Esophagus (tissue), 2 donors: Measurements from ENCODE around the gene DDN. TPM values are rescaled to one million over a fixed set of nuclear protein-coding genes. Genes with fewer than 3 reads are reported as not detected.

Experiments
- H3K27ac ChIP-seq, 2 donors: one replicate each; pipeline ENCODE4 v1.5.1; 2013; ENCODE audit warnings: low read depth in 2 of 2, mild to moderate bottlenecking in 2 of 2, inconsistent platforms in 1 of 2, low read length in 1 of 2, moderate library complexity in 1 of 2
- H3K27me3 ChIP-seq, 2 donors: one replicate each; pipeline ENCODE4 v1.6.1; 2013; ENCODE audit warnings: low read length in 2 of 2, control low read depth in 1 of 2, mild to moderate bottlenecking in 1 of 2; ENCODE audit not compliant: insufficient read depth in 2 of 2, control insufficient read depth in 1 of 2
- H3K36me3 ChIP-seq, 2 donors: one replicate each; pipeline ENCODE4 v1.6.1; 2013; ENCODE audit warnings: low read length in 1 of 2; ENCODE audit not compliant: control insufficient read depth in 2 of 2, insufficient read depth in 2 of 2
- H3K4me1 ChIP-seq, 2 donors: one replicate each; pipeline ENCODE4 v1.6.1; 2013; ENCODE audit warnings: low read length in 1 of 2; ENCODE audit not compliant: control insufficient read depth in 2 of 2, insufficient read depth in 2 of 2
- H3K4me3 ChIP-seq, 2 donors: one replicate each; pipeline ENCODE4 v1.5.1; 2013; ENCODE audit warnings: low read length in 2 of 2, mild to moderate bottlenecking in 2 of 2, low read depth in 1 of 2, moderate library complexity in 1 of 2
- H3K9me3 ChIP-seq, 2 donors: one replicate each; pipeline ENCODE4 v1.6.1; 2013; ENCODE audit warnings: mild to moderate bottlenecking in 2 of 2, low read depth in 1 of 2, low read length in 1 of 2, moderate library complexity in 1 of 2; ENCODE audit not compliant: control insufficient read depth in 2 of 2, insufficient read depth in 1 of 2
- WGBS, 2 donors: extraction: QIAGEN DNeasy Blood & Tissue Kit; methylation state at CpG; one replicate each; pipeline ENCODE4 v1.1.7; 2013; 5-methylcytosine and 5-hydroxymethylcytosine counted together
- polyA plus RNA-seq, 2 donors: library from polyadenylated mRNA; stranded (reverse); fragments of 200-250 nt; gene quantifications; one replicate each; pipeline ENCODE4 v1.2.3, GENCODE V29; 2013
- donor health status: healthy with polysubstance abuse.
- donor health status: Bipolar disorder and iron deficiency.

The DDN gene
- polyA plus RNA-seq, 2 donors: 0.12 to 0.29 TPM

DNA sequence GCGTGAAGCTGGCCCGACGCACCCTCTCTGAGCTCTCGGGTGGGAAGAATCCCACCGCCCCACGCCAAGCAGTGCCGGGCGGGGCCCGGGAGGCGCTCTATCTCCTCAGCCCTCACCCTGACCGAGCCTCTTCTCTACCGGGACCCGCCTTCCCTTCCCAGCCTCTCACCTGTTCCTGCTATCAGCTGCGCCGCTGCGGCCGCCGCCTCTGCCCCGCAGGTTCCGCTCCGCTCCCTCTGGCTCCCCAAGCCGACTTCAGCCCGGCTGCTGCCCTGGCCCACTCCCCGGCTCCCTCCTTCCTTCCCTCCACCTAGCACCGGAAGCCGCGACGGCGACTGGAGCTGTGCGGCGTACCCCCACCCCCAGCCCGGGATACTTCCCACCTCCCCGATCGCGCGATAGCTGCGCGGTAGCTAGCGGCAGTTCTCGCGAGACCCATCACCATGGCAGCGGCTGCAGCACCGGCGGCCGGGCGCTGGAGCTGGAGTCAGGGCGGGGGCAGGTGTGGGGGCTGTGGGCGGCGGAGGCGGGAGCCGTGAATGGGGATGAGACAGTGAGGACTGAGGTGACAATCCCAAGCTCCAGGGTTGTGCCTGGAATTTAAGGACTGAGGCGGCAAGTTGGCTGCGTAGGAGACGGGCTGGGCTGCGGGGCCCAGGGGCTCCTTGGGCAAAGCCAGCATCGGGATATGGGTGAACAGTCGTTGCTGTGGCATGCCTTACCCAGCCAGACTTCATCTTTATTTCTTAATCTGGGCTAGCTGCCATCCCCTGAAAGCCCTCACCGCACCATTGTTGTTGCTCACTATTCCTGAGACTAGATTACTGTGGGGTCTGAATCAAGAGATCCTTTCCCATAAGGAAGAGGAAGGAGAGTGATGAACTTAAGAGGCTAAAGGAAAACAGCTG lies 41.8 kb downstream of the DDN start, which contains the start of gene ARF3:
Gene ARF3 (minus strand): TSS at position 347 of the 908 bp plus-strand sequence. CDS start 16,392 bp downstream, outside the sequence.
- Histone ChIP-seq H3K36me3 (peaks cover 0 to 3% of the 10 kb centered on the region in 2 donors), H3K4me3 (peak within 1 kb of the TSS; percentile 79 to 97), H3K27ac (peak within 1 kb of the TSS; percentile 63 to 87), H3K27me3 (no peaks in the 10 kb centered on the region), H3K9me3 (no peaks in the 10 kb centered on the region), H3K4me1 (peaks cover 0 to 6% of the 10 kb centered on the region in 2 donors)
- WGBS, 2 donors: 0 to 1% methylated on average over 56 to 58 of the region's 58 CpGs

- no peaks in the 10 kb centered on the region for H3K9me3 ChIP-seq
- H3K36me3 ChIP-seq: peaks cover 0 to 3% of the 10 kb centered on the region in 2 donors
- peak overlapping the region; percentile 79 to 97 for H3K4me3 ChIP-seq
- H3K27me3 ChIP-seq: no peaks in the 10 kb centered on the region
- peaks cover 0 to 6% of the 10 kb centered on the region in 2 donors for H3K4me1 ChIP-seq
- peak overlapping the region; percentile 63 to 87 for H3K27ac ChIP-seq
- WGBS, 2 donors: 1% methylated on average over 24 to 29 of the region's 29 CpGs
These were observed 42.7 kb downstream of the DDN start for GRCh38 chr12:48956279-48957140.

- no peak overlapping the region for H3K27ac ChIP-seq
- H3K9me3 ChIP-seq: no peaks in the 10 kb centered on the region
- H3K4me1 ChIP-seq: peaks cover 0 to 6% of the 10 kb centered on the region in 2 donors
- H3K4me3 ChIP-seq: no peak overlapping the region
- no peaks in the 10 kb centered on the region for H3K27me3 ChIP-seq
- WGBS, 2 donors: 66 to 71% methylated on average over 3 of the region's 3 CpGs
- peaks cover 0 to 4% of the 10 kb centered on the region in 2 donors for H3K36me3 ChIP-seq
These were observed 44.2 kb downstream of the DDN start for GRCh38 chr12:48954841-48955501.

- Histone ChIP-seq H3K4me3 (no peak overlapping the region), H3K27ac (no peak overlapping the region), H3K4me1 (peaks cover 0 to 6% of the 10 kb centered on the region in 2 donors), H3K9me3 (no peaks in the 10 kb centered on the region), H3K36me3 (peaks cover 0 to 6% of the 10 kb centered on the region in 2 donors), H3K27me3 (no peaks in the 10 kb centered on the region)
- WGBS, 2 donors: 94 to 96% methylated on average over 3 of the region's 3 CpGs
These were observed 45.1 kb downstream of the DDN start for GRCh38 chr12:48954061-48954460.

DNA sequence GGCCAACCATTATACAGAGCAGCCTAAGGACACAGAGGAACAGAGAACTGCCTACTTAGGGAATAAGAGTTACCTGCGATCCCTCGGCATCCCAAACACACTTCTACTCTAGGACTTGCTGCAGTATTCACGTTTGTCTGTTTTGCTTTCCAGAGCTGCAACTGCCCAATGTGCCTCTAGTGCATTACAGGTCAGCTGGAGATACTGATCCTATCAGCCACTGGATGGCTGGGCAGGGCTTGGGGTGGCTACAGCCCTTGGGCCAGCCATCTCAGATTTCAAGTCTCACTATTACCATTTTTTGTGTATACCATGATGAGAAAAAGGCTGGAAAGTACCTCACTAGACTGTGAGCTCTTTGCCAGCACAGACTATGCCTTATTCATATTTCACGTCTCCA lies 46.5 kb downstream of the DDN start:
- Histone ChIP-seq H3K36me3 (peaks cover 0 to 6% of the 10 kb centered on the region in 2 donors), H3K27me3 (no peaks in the 10 kb centered on the region), H3K4me1 (peaks cover 0 to 6% of the 10 kb centered on the region in 2 donors), H3K4me3 (no peak overlapping the region), H3K27ac (no peak overlapping the region), H3K9me3 (no peaks in the 10 kb centered on the region)
- WGBS, 2 donors: 80 to 90% methylated on average over 4 of the region's 4 CpGs

DNA sequence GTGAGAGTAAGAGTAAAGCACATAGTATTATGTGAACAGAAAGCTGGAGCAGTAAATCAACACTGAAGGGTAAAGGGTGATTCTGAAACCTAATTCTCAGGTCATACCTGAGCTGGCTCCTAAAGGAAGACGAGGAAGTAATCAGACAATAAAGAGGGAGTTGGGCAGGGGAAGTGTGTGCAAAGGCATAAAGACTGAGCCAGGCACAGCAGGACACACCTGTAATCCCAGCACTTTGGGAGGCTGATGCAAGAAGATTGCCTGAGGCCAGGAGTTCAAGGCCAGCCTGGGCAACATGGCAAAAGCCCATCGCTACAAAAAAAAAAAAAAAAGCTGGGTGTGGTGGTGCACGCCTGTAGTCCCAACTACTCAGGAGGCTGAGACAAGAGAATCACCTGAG lies 51.4 kb downstream of the DDN start:
- no peak overlapping the region for H3K27ac ChIP-seq
- H3K4me1 ChIP-seq: peaks cover 0 to 7% of the 10 kb centered on the region in 2 donors
- H3K27me3 ChIP-seq: no peaks in the 10 kb centered on the region
- WGBS, 2 donors: 50 to 74% methylated on average over 3 of the region's 3 CpGs
- no peaks in the 10 kb centered on the region for H3K9me3 ChIP-seq
- no peak overlapping the region for H3K4me3 ChIP-seq
- H3K36me3 ChIP-seq: peaks cover 0 to 6% of the 10 kb centered on the region in 2 donors

- peaks cover 0 to 3% of the 10 kb centered on the region in 2 donors for H3K36me3 ChIP-seq
- H3K4me1 ChIP-seq: peaks cover 0 to 10% of the 10 kb centered on the region in 2 donors
- H3K4me3 ChIP-seq: no peak overlapping the region
- H3K27ac ChIP-seq: peak overlapping the region in 1 of 2 donors; percentile 24
- no peaks in the 10 kb centered on the region for H3K27me3 ChIP-seq
- 70 to 72% methylated on average over 6 of the region's 6 CpGs for WGBS, 2 donors
- no peaks in the 10 kb centered on the region for H3K9me3 ChIP-seq
These were observed 52.2 kb downstream of the DDN start for GRCh38 chr12:48946943-48947342.

DNA sequence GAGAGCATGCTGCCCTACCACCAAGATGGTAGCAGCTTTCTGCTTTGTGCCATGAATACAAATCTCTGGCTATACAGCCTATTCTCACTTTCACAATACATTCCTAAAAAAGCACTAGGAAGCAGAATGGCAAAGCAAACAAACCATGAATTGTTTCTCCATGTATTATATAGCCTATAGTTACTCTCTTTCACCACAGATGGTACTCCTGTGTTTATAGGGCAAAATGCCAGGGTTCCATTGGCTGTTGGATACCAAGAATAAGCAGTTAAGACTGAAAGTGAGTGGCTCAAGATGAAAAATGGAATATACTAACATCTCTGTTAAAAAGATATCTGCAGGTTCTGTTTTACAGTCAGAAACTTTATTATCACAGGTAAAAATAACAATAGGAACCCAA lies 53.0 kb downstream of the DDN start:
- H3K4me1 ChIP-seq: peaks cover 2 to 13% of the 10 kb centered on the region in 2 donors
- peak overlapping the region in 1 of 2 donors; percentile 28 for H3K27ac ChIP-seq
- no peak overlapping the region for H3K4me3 ChIP-seq
- peaks cover 0 to 3% of the 10 kb centered on the region in 2 donors for H3K36me3 ChIP-seq
- H3K27me3 ChIP-seq: no peaks in the 10 kb centered on the region
- H3K9me3 ChIP-seq: no peaks in the 10 kb centered on the region
